ENCODE data around the gene SYNE2.
A peak's percentile ranks its signal among the peaks of the same experiment; 100 is the strongest.
"Not testable (repeated sequence)": the region's sequence is repeated elsewhere in the genome, so short reads cannot be mapped to it uniquely, and the experiment has no call there.

The SYNE2 gene

DNA sequence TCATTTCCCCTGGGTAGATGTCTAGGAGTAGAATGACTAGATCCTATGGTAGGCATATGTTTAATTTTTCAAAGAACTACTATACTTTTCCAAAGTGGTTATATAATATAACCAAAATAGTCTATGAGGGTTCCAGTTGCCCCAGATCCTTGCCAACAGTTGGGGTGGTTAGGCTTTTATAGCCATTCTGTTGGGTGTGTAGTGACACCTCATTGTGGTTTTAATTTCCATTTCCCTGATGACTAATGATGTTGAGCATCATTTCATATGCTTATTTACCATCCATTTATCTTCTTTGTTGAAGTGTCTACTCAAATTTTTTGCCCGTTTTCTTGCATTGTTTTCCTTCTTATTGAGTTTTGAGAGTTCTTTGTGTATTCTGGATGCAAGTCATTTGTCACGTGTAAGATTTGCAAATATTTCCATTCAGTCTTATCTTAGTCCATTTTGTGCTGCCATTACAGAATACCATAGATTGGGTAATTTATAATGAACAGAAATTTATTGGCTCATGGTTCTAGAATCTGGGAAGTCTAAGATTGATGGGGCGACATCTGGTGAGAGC, 4.7 kb downstream of the SYNE2 start:
- no peaks in the 10 kb centered on the region for H3K36me3 ChIP-seq (replicated peaks)
- H3K27ac ChIP-seq: no peak overlapping the region
- in situ Hi-C loops (cut with HindIII; ENCODE audit: low pct_ligation_motif_present, low sequenced_read_pairs): no loop called here
- H3K4me3 ChIP-seq (ENCODE audit: low read depth, low read length): no peak overlapping the region
- no peaks in the 10 kb centered on the region for H3K27me3 ChIP-seq (replicated peaks)
- TF ChIP-seq, protein P1, sequence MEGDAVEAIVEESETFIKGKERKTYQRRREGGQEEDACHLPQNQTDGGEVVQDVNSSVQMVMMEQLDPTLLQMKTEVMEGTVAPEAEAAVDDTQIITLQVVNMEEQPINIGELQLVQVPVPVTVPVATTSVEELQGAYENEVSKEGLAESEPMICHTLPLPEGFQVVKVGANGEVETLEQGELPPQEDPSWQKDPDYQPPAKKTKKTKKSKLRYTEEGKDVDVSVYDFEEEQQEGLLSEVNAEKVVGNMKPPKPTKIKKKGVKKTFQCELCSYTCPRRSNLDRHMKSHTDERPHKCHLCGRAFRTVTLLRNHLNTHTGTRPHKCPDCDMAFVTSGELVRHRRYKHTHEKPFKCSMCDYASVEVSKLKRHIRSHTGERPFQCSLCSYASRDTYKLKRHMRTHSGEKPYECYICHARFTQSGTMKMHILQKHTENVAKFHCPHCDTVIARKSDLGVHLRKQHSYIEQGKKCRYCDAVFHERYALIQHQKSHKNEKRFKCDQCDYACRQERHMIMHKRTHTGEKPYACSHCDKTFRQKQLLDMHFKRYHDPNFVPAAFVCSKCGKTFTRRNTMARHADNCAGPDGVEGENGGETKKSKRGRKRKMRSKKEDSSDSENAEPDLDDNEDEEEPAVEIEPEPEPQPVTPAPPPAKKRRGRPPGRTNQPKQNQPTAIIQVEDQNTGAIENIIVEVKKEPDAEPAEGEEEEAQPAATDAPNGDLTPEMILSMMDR (IDR thresholded peaks at IDR 0.05; ENCODE audit: low read depth, low read length, missing control alignments): no peak
- DNase-seq: no peak

DNA sequence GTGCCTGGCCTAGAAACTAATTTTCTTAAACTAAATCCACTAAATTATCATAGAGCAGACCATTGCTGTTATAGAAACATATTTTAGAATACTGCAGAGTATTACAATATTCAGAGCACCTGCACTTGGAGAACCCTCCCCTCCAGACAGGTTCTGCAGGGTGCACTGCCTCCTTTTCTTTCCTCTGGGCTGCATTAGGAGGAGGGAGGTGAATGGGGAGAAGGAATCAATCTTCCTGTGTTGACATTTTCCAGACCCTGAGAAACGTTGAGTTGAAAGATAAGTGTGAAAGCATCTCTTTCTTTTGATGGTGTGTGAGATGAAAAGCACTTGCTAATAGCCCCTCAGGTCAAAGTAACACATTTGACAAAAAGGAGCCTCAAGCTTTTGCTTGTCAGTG, 7.3 kb downstream of the SYNE2 start:
- Histone ChIP-seq H3K27me3 (replicated peaks) (no peaks in the 10 kb centered on the region), H3K4me3 (ENCODE audit: low read depth, low read length) (no peak overlapping the region), H3K27ac (no peak overlapping the region), H3K36me3 (replicated peaks) (no peaks in the 10 kb centered on the region)
- in situ Hi-C loops (cut with HindIII; ENCODE audit: low pct_ligation_motif_present, low sequenced_read_pairs): no loop called here
- TF ChIP-seq, protein P1 (IDR thresholded peaks at IDR 0.05; ENCODE audit: low read depth, low read length, missing control alignments): no peak
- DNase-seq: no peak

DNA sequence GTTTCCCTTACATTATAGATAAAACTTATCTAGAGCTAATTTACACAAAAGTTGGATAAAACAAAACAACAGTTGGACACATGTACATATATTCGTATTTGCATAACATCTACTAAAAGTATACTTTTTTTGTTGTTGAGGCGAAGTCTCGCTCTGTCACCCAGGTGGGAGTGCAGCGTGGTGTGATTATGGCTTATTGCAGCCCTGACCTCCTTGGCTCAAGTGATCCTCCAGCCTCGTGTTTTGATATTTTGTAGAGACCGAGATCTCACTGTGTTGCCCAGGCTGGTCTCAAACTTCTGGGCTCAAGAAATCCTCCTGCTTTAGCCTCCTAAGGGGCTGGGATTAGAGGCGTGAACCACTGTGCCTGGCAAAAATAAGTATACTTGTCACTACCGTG, 9.4 kb downstream of the SYNE2 start:
- no peaks in the 10 kb centered on the region for H3K27me3 ChIP-seq (replicated peaks)
- in situ Hi-C loops (cut with HindIII; ENCODE audit: low pct_ligation_motif_present, low sequenced_read_pairs): no loop called here
- no peaks in the 10 kb centered on the region for H3K36me3 ChIP-seq (replicated peaks)
- no peak for DNase-seq
- TF ChIP-seq, protein P1 (IDR thresholded peaks at IDR 0.05; ENCODE audit: low read depth, low read length, missing control alignments): no peak
- no peak overlapping the region for H3K4me3 ChIP-seq (ENCODE audit: low read depth, low read length)
- H3K27ac ChIP-seq: no peak overlapping the region

DNA sequence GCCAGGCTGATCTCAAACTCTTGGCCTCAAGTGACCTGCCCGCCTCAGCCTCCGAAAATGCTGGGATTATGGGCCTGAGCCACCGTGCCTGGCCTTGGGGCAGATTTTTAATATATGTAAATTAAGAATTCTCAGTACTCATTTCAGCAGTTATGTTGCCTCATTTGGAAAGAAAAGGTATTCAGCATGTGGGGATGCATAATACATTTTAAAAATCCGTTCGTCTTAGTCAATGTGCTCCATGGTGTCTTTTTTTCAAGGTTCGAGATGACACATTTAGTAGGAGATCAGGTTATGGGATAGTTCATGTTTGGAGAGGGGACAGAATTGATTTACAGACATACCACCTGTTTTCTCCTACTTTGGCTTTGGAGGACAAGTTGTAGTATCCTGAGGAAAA, 10.2 kb downstream of the SYNE2 start:
- no peak overlapping the region for H3K27ac ChIP-seq
- no peaks in the 10 kb centered on the region for H3K27me3 ChIP-seq (replicated peaks)
- no peaks in the 10 kb centered on the region for H3K36me3 ChIP-seq (replicated peaks)
- DNase-seq: no peak
- TF ChIP-seq, protein P1 (IDR thresholded peaks at IDR 0.05; ENCODE audit: low read depth, low read length, missing control alignments): no peak
- no peak overlapping the region for H3K4me3 ChIP-seq (ENCODE audit: low read depth, low read length)
- in situ Hi-C loops (cut with HindIII; ENCODE audit: low pct_ligation_motif_present, low sequenced_read_pairs): no loop called here

DNA sequence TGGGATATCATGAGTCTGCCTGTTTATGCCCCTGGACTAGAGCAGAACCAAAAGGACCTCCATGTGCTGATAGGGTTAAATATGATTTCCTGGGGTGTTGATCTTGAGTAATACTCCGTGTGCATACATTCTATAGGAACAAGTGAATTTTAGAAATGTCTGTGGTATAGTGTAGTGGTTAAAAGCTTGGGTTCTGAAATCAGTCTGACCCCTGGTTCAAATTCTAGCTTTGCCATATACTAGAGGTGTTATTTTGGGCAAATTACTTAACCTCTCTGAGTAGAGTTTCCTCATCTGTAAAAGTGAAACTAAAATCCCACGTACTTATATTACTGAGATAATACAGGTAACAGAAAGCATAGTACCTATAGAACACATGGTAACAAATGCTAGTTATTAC, 12.0 kb downstream of the SYNE2 start:
- DNase-seq; in situ Hi-C loops (cut with HindIII; ENCODE audit: low pct_ligation_motif_present, low sequenced_read_pairs); H3K4me3 ChIP-seq (ENCODE audit: low read depth, low read length); H3K36me3 ChIP-seq (replicated peaks); H3K27me3 ChIP-seq (replicated peaks): not testable (repeated sequence)
- peak overlapping the region; percentile 67 for H3K27ac ChIP-seq

DNA sequence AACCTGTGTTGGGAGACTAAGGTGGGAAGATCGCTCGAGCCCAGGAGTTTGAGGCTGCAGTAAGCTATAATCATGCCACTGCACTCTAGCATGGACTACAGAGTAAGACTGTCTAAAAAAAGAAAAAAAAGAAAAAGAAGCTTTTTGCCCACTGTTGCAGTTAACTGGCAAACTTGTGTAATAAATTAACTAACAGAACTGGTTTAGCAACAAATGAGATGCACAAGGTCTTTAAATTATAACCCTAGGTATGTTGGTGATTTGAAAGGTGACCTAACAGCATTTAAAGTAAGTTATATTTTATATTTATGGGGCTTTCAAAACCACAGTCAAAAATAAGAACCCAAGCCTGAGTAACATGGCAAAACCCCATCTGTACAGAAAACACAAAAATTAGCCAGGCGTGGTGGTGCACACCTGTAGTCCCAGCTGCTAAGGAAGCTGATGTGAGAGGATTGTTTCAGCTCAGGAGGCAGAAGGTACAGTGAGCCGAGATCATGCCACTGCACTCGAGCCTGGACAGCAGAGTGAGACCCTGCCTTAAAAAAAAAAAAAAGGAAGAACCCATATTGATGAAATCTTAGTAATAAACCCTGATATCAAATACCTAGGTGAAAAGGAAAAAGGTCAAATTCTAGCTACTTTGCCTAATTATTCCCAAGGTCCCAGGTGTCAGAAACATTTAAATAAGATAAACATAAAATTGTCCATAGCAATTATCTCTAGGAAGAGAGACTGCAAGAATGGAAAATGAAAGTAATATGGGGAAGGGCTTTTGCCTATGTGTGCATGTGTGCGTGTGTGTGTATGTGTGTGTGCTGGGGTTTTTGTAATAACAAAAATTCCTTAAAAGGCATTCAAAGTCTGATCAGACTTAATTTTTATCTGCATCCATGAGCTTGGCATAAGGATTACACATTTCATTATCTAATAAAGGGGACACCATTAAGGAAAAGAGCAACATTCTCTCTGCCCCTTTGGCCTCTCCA, 15.4 kb downstream of the SYNE2 start:
- in situ Hi-C loops (cut with HindIII; ENCODE audit: low pct_ligation_motif_present, low sequenced_read_pairs): no loop called here
- H3K36me3 ChIP-seq (replicated peaks): no peaks in the 10 kb centered on the region
- no peak for DNase-seq

DNA sequence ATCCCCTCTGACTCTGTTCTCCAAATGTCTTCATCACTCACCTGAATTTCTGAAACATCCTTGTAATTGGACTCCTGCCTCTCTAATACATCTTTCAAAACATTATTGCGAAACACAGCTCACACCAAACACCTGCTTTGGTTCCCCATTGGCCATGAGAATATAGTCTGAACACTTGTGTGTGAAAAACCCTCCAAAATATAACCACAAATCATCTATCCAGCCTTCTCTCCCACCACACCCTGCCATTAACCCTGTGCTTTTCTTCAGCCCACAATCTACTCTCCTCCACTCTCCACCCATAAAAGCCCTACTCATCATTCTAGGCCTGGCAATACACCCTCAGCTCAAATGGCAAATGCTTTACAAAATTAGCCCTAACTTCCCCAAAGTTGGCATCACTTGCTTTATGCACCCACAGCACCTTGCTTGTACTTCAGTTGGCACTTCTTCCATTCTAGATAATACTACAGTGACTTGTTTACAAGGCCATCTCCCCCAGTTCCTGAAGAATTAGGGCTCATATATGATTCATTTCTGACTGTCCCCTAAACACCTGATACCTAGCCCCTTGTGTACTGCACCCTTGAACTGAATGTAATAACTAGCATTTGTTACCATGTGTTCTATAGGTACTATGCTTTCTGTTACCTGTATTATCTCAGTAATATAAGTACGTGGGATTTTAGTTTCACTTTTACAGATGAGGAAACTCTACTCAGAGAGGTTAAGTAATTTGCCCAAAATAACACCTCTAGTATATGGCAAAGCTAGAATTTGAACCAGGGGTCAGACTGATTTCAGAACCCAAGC, 17.3 kb downstream of the SYNE2 start:
- H3K27me3 ChIP-seq (replicated peaks); H3K4me3 ChIP-seq (ENCODE audit: low read depth, low read length); H3K36me3 ChIP-seq (replicated peaks); in situ Hi-C loops (cut with HindIII; ENCODE audit: low pct_ligation_motif_present, low sequenced_read_pairs); H3K27ac ChIP-seq; DNase-seq: not testable (repeated sequence)

More for the DNA sequence above, 15.4 kb downstream of the SYNE2 start:
- Histone ChIP-seq H3K27me3 (replicated peaks) (no peaks in the 10 kb centered on the region), H3K4me3 (ENCODE audit: low read depth, low read length) (no peak overlapping the region), H3K27ac (no peak overlapping the region)
- TF ChIP-seq, protein P1 (IDR thresholded peaks at IDR 0.05; ENCODE audit: low read depth, low read length, missing control alignments): no peak

DNA sequence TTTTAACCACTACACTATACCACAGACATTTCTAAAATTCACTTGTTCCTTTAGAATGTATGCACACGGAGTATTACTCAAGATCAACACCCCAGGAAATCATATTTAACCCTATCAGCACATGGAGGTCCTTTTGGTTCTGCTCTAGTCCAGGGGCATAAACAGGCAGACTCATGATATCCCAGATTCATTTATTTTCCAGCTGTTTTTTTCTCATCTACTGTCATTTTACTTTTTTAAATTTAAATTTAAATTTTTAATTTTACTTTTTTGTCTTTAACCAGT, 17.9 kb downstream of the SYNE2 start:
- in situ Hi-C loops (cut with HindIII; ENCODE audit: low pct_ligation_motif_present, low sequenced_read_pairs); H3K27ac ChIP-seq; H3K27me3 ChIP-seq (replicated peaks); DNase-seq; H3K36me3 ChIP-seq (replicated peaks); H3K4me3 ChIP-seq (ENCODE audit: low read depth, low read length): not testable (repeated sequence)
